Colon (tissue), 2 donors: ENCODE data around the gene ANO4.

Source experiments
- FAIRE-seq: peaks from 2 replicates; lab custom pipeline; 2012; peaks lifted over from hg19 to GRCh38; lab: Jason Lieb, UNC
- donor health status: control.
- donor health status: control.

ANO4 gene

GRCh38 chr12:100808777-100809176 lies 14.2 kb downstream of the ANO4 start:
- no peak for FAIRE-seq

- no peak for FAIRE-seq
These were observed 25.7 kb downstream of the ANO4 start for GRCh38 chr12:100820314-100820713.

DNA sequence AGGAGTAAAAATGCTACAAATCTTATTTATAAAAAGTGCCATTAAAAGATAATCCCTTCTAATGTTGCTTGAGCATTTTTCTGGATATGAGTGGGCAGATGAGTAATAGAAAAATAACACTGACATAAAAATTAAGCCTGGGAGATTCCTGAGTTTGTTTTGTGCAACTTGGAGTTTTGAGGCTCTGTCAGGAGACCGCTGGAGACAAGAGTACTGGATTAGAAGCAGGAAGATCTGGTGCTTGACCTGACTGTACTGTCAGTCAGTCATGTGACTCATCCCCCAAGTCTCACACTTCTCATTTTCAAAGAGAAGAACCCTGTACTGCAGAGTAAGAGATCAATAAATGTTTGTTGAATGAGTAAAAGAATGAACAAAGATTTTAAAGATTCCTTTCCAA lies 29.4 kb downstream of the ANO4 start:
- FAIRE-seq: no peak

- FAIRE-seq: no peak
These were observed 29.9 kb downstream of the ANO4 start for GRCh38 chr12:100824476-100824875.

DNA sequence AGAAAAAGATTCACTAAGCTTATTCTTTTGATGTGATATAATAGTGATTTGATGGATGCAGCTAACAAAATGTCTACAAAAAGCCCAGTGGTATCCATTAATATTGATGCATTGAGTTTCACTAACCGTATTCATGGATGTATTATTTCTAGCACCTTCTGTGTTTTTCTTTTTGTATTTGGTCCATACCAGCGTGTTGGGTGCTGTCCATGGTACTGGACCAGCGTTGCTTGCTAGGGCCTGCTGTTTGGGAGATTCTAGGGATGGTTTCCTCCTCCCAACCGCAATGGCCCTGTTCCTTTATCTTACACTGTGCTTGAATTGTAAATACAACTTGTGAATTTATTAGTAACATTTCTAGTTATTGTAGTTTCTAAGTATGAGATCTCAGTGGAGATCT lies 31.7 kb downstream of the ANO4 start:
- FAIRE-seq: no peak

- no peak for FAIRE-seq
These were observed 33.4 kb downstream of the ANO4 start for GRCh38 chr12:100827901-100828520.

DNA sequence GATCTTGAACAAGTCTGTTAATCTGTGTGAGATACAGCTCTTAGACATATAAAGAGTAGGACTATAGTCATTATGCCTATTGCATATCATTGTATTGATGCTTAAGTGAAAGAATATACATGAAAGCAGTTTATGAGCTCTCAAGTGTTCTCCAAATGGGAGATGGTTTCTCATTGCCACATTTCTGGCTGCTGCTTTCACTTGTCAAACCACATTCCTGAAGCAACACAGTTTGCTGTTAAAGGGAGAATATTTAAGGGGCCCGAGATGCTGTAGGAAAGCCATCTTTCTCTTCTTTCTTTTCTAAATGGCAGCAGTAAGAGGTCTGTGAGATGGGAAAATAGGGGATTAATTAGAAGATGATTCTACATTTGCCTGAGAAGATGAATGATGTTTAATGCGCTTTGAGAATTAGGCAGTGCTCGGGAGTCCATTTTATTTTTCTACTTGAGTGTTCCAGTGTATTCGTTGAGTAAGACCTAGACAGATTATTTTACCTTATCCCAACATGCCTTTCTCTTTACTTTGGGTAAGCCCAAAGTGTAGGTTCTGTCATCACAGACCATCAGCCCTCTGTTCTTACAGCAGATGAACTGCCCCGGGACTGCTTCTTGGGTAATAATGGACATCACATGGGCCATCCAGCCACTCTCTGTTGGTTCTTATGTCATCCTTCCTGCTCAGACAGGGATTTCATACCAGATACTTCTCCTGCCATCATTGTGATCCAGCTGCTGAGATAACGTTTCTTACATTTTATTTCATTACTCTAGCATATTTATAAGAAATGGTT lies 35.6 kb downstream of the ANO4 start:
- no peak for FAIRE-seq

DNA sequence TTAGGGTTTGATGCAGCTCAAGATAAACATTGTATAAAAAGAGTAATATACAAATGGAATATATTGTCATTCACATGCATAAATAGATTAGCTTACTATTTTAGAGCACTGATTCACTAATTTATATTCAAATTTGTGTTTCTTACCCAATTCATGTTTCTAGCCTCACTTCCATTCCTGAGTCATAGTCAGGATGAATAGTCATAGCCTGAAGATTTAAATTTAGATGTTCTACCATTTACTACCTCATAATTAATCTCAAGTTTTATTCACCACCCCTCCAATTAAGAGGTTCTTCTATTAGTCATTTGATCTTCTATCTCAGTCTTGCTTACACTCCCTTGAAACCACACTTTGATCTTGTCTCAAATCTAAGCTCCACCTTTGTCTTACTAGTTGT lies 38.7 kb downstream of the ANO4 start:
- no peak for FAIRE-seq

DNA sequence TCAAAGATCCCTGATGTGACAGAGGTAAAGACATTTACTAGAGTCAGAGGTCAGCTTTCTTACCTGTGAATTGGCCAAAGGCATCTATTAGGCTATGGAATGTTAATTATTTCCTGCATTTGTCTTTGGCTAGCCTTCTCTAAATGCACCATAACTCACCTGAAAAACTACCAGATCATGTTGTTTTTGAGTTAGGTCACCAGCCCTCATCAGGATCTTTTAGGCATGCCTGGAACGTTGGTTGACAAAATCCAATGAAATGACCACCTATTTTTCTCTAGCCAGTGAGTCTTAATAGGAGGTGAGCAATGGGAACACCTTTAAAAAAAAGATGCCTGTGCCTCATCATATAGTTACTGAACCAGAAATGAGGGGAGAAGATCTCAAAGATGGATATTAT lies 46.2 kb downstream of the ANO4 start:
- FAIRE-seq: no peak

DNA sequence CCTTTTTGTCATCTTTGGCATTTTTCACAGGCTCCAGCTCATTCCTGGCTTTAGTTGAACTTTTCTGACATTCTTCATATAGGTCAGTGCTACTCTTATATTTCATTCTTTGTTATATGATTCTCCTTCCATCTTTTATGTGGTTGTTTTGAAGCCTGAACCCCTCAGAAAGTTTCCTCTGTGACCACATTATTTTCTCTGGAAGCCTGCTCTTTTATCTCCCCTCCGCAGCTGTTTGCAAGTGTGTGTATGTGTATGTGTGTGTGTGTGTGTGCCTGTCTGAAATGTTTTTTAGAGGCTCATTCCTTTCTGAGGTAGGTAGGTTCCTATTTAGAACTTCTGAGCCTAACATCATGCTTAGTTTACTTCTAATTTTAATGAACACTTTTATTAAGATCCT lies 47.6 kb downstream of the ANO4 start:
- FAIRE-seq: no peak

GRCh38 chr12:100843061-100843460 lies 48.5 kb downstream of the ANO4 start:
- no peak for FAIRE-seq

GRCh38 chr12:100845095-100845494 lies 50.5 kb downstream of the ANO4 start:
- FAIRE-seq: no peak

DNA sequence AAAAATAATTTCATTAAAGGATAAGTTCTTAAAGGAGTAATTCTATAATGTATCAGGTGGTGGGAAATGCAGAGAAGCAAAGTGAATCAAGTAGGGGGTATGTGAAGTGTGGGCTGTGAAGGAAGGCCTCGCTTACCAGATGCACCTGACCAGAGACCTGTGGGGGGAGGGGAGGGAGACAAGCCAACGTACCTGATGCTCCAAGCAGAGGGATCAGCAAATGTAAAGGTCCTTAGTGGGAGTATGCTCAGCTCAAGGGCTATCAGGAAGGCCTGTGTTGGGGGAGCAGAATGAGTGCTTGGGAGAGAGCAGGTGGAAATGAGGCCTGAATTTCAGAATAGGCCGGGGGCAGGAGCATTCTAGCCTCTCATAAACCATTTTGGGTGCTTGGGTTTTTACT lies 57.1 kb downstream of the ANO4 start:
- FAIRE-seq: no peak

DNA sequence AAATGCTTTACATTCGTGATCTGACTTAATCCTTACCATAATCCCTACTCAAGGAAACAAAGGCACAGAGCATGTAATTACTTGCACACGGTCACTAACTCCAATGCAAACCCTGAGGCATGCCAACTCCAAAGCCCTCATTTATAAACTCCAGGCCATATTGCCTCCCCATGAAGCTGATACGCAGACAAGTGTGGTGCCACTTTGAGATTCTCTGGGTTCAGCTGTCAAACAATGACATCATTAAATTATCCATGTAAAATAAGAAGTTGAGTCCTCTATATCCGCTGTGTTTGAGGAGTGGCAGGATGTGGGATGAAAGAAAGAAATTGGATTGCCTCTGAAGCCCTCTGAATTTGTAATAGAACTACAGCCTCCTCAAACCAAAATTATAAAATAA lies 62.8 kb downstream of the ANO4 start:
- no peak for FAIRE-seq

- FAIRE-seq: no peak
These were observed 63.4 kb downstream of the ANO4 start for GRCh38 chr12:100857971-100858370.

GRCh38 chr12:100858656-100859055 lies 64.1 kb downstream of the ANO4 start:
- no peak for FAIRE-seq

- FAIRE-seq: no peak
These were observed 64.6 kb downstream of the ANO4 start for GRCh38 chr12:100859063-100859627.

DNA sequence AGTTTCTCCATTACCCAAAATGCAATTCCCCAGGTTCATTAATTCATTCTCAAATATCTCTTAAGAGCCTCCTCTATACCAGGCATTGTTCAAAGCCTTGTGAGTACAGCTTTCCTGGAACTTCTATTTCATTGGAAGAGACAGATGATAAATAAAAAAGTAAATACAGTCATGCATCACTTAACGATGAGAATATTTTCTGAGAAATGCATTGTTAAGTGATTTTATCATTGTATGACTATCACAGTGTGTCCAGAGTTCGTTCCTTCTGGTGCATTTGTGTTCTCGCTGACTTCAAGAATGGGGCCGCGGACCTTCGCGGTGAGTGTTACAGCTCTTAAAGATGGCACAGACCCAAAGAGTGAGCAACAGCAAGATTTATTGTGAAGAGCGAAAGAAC lies 66.0 kb downstream of the ANO4 start:
- no peak for FAIRE-seq

- FAIRE-seq: no peak
These were observed 68.1 kb downstream of the ANO4 start for GRCh38 chr12:100862676-100863075.

DNA sequence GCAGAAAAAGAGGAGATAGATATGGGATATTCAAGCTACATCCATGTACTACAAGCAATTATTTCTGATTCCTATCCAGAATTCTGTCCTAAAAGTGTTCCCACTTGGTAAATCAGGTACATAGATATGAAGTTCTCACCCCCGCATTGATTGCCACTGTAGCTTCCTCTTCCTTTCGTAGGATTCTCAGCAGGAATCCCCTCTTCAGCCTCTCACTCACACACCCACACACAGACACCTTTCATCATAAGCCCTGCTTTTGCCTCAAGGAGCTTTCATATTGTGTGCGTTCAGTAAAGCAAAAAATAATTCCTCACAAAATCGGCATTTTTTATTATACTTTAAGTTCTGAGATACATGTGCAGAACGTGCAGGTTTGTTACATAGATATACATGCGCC lies 69.8 kb downstream of the ANO4 start:
- no peak for FAIRE-seq

DNA sequence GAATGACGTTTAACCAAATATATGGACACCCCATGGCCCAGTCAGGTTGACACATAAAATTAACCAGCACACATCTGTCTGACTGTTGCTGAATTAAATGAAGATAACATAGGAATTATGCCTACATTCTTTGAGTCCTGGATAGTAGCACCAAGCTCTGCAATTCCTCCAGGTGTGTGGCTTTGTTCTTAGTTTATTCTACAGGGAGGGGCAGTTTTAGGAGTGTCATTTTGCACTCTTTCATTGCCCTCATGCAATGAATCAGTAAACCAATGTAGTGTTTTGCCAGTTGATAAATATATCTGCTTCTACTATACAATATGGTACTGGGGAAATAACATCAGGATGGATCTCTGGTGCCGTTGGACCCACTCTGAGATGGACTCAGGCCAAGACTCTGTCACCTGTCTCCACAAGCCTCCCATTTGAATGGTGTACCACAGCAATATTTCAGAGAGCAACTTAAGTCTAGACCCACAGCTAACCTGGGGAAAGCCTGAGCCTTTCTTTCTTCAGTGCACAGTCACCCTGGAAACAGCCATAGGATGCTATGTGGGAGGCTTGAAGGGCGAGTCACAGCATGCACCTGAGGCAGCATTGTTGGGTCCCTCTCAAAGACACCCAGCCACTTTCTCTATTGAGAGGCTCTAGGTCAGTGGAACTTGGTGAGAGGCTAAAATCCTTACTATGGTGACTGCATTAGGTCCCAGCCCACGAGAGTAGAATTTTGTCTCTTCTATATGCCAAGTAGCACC lies 73.2 kb downstream of the ANO4 start:
- FAIRE-seq: no peak

DNA sequence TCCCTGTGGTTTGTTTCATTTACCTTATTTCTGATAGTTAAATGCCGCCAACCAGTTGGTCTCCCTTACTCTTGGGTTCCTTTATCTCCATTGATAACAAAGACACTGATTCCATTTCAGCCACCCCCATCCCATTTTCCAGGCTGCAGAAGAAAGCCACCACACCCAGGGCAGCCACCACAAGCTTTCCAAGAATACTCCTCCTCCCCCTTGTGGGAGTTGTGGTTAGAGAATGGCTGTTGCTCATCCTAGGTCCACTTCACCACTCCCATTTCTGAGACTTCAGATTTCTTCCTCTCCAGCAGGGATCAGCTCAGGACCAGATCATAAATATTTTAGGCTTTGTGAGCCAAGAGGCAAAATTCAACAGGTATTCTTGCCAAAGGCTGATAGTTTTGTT lies 73.9 kb downstream of the ANO4 start:
- FAIRE-seq: no peak

- FAIRE-seq: no peak
These were observed 76.7 kb downstream of the ANO4 start for GRCh38 chr12:100871195-100871734.
